ENCODE results near the gene RELA.

DNA sequence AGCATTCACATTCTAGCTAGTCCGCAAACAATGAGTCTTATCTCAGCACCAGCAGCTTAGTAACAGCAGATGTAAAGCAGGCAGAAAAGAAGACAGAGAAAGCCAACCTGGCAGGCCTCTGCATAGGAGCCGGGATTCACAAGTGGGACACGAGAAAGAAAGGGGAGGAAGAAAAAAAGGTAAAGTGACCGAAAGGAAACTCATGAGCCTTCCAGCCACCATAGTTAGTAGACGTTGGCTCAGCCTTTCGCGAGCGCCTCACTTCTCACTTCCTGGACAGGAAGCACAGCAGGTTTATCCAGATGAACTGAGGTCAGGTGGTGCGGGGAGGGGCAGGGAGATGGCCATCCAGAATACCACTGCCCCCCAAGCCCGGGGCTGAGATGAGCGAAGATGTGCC, 29.7 kb upstream of the RELA start:
- TF ChIP-seq EZH2 (IDR thresholded peaks at IDR 0.05; ENCODE audit: low read depth, unreplicated experiment) = no peak
- TF ChIP-seq ZNF331 (CRISPR knock-in tag; IDR thresholded peaks at IDR 0.05; ENCODE audit: low read depth) = no peak
- no peak for TF ChIP-seq CTCF (conservative IDR thresholded peaks at IDR 0.05; ENCODE audit: low read depth in 2 of 2)
- no peak for TF ChIP-seq REST (IDR thresholded peaks at IDR 0.05; ENCODE audit: unreplicated experiment)
- TF ChIP-seq POLR2AphosphoS5 (IDR thresholded peaks at IDR 0.05; ENCODE audit: low read depth) = no peak
- no peak for TF ChIP-seq ETS1 (IDR thresholded peaks at IDR 0.05)
- no peak for TF ChIP-seq CREB1 (CRISPR knock-in tag; IDR thresholded peaks at IDR 0.05; ENCODE audit: low read depth)
